Loucy (cell line): ENCODE data around the gene MYH9.

Source experiments
- H2AFZ ChIP-seq: fragments of 200-600 bp; sonication (generic); 2 replicates; pipeline ENCODE4 v1.6.0; 2016; ENCODE audit warnings: antibody characterized with exemption, mild to moderate bottlenecking, low read length, moderate library complexity
- H3F3A ChIP-seq: fragments of 200-600 bp; 2 replicates; pipeline ENCODE4 v1.6.0; 2016; ENCODE audit warnings: antibody characterized with exemption, low read depth, mild to moderate bottlenecking
- H3K27me3 ChIP-seq: fragments of 200-600 bp; sonication (generic); 2 replicates; pipeline ENCODE4 v1.6.1; 2014; ENCODE audit warnings: low read length, mild to moderate bottlenecking; ENCODE audit not compliant: insufficient read depth, poor library complexity, severe bottlenecking
- H3K36me3 ChIP-seq: fragments of 200-600 bp; sonication (generic); 2 replicates; pipeline ENCODE4 v1.6.1; 2016; ENCODE audit warnings: low read length; ENCODE audit not compliant: insufficient read depth
- H3K4me1 ChIP-seq: fragments of 200-600 bp; sonication (generic); 2 replicates; pipeline ENCODE4 v1.5.1; 2014; ENCODE audit warnings: low read length, mild to moderate bottlenecking; ENCODE audit not compliant: insufficient read depth, poor library complexity, severe bottlenecking
- H3K4me2 ChIP-seq: fragments of 200-600 bp; sonication (generic); 2 replicates; pipeline ENCODE4 v1.6.0; 2014; ENCODE audit warnings: antibody characterized with exemption, low read length, low read depth, mild to moderate bottlenecking; ENCODE audit not compliant: poor library complexity, severe bottlenecking
- H3K4me3 ChIP-seq: fragments of 200-600 bp; sonication (generic); 2 replicates; pipeline ENCODE4 v1.5.1; 2014; ENCODE audit warnings: low read length, mild to moderate bottlenecking, mixed read lengths; ENCODE audit not compliant: poor library complexity, severe bottlenecking
- H3K79me2 ChIP-seq: fragments of 200-600 bp; sonication (generic); 2 replicates; pipeline ENCODE4 v1.6.1; 2014; ENCODE audit warnings: low read length; ENCODE audit not compliant: insufficient read depth
- H3K9ac ChIP-seq: fragments of 200-600 bp; sonication (generic); 2 replicates; pipeline ENCODE4 v1.6.0; 2014; ENCODE audit warnings: mild to moderate bottlenecking, low read depth, low read length, moderate library complexity; ENCODE audit not compliant: poor library complexity, severe bottlenecking
- H3K9me2 ChIP-seq: fragments of 200-600 bp; sonication (generic); replicated peaks from 2 replicates; pipeline ENCODE4 v1.6.1; 2016; ENCODE audit warnings: low read depth, low read length, mixed read lengths
- H3K9me3 ChIP-seq: fragments of 200-600 bp; sonication (generic); 2 replicates; pipeline ENCODE4 v1.6.1; 2014; ENCODE audit warnings: mild to moderate bottlenecking, antibody characterized with exemption, low read length, low read depth; ENCODE audit not compliant: insufficient read depth
- H4K20me1 ChIP-seq: fragments of 200-600 bp; sonication (generic); 2 replicates; pipeline ENCODE4 v1.6.0; 2014; ENCODE audit warnings: antibody characterized with exemption, low read length, mild to moderate bottlenecking; ENCODE audit not compliant: insufficient read depth, poor library complexity, severe bottlenecking
- EZH2phosphoT487 ChIP-seq: fragments of 200-600 bp; IDR thresholded peaks from 2 replicates; pipeline ENCODE4 v1.6.1; 2018; ENCODE audit warnings: antibody characterized with exemption, mild to moderate bottlenecking, moderate library complexity, borderline replicate concordance
- TF ChIP-seq, protein P1 (sequence below): fragments of 200-600 bp; sonication (generic); conservative IDR thresholded peaks from 2 replicates; pipeline ENCODE4 v1.5.1; 2014; ENCODE audit warnings: mild to moderate bottlenecking, antibody characterized with exemption, low read length

The MYH9 gene

DNA sequence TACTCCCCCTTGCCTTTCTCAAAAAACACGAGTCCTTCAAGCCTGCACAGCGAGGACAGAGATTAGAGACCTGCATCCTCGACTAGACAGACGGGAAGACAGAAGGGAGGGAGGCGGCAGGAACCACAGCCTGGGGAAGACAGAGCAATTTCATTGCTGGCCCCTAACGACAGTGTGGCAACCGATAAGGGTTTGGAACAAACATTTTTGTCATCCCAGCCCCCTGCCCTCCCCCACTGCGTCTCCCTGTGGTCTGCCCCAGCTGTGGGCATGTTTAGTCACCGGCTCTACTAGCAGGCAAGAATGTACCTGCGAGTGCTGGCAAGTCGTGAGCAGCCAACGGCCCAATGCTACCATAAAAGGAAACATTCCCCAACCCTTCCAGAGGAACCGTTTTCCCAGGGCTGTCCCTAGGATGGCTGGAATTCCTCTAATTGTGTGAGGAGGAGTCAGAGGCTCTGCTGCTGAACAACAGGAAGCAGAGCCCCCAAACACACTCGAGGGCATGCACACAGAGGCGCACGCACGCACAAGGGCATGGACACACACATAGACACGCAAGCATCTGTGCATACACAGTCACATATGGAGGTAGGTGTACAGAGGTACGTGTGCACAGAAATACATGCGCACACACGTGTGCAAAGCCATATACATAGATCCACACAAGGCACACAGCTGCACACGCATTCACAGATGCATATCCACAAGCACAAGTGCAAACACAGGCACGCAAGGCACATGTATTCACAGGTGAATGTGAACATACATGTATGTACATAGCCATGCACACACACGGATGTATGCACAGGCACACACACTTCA is 58.3 kb downstream of the MYH9 start:
- Histone ChIP-seq H3K27me3 (no peaks in the 10 kb centered on the region), H2AFZ (no peak overlapping the region), H3K79me2 (peaks cover 96% of the 10 kb centered on the region), H3K9ac (peak overlapping the region; percentile 96), H3K4me3 (peak overlapping the region; percentile 74), H3F3A (peaks cover 27% of the 10 kb centered on the region), H3K36me3 (peaks cover 73% of the 10 kb centered on the region), H3K9me3 (no peaks in the 10 kb centered on the region), H3K4me1 (peaks cover 70% of the 10 kb centered on the region), H3K9me2 (no peaks in the 10 kb centered on the region), H4K20me1 (peaks cover 8% of the 10 kb centered on the region), H3K4me2 (peak overlapping the region; percentile 94)
- no peak for TF ChIP-seq EZH2phosphoT487
- TF ChIP-seq, protein P1, sequence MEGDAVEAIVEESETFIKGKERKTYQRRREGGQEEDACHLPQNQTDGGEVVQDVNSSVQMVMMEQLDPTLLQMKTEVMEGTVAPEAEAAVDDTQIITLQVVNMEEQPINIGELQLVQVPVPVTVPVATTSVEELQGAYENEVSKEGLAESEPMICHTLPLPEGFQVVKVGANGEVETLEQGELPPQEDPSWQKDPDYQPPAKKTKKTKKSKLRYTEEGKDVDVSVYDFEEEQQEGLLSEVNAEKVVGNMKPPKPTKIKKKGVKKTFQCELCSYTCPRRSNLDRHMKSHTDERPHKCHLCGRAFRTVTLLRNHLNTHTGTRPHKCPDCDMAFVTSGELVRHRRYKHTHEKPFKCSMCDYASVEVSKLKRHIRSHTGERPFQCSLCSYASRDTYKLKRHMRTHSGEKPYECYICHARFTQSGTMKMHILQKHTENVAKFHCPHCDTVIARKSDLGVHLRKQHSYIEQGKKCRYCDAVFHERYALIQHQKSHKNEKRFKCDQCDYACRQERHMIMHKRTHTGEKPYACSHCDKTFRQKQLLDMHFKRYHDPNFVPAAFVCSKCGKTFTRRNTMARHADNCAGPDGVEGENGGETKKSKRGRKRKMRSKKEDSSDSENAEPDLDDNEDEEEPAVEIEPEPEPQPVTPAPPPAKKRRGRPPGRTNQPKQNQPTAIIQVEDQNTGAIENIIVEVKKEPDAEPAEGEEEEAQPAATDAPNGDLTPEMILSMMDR = no peak

DNA sequence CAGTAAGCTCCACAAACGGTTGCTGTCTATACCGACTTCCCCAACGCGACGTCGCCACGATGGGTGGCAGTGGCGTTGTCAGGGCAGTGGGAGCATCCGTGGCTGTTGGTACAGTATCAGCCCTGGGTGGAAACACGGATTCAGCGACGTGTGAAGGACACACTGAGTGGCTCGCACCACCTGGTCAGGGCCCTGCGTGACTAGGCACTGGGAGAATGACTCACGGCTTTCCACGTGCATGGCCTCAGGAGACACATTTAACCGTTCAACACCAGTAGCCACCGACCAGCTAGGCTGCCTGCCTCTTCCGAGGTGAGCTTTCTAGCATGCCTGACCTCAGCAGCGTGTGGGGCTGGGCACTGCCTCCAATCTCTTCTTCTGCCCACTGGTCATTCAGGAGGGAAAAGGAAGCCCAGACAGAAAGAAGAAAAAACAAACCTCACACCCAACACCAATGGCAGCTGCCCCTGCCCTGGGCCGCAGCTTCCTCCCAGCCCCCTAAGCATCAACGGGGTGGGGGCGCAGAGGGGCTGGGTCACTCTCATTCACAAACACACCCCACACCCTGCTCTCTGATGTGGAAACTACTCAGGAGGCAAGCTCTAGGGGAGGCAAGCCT is 59.0 kb downstream of the MYH9 start:
- Histone ChIP-seq H3K9me3 (no peaks in the 10 kb centered on the region), H4K20me1 (peaks cover 8% of the 10 kb centered on the region), H3F3A (peaks cover 27% of the 10 kb centered on the region), H2AFZ (no peak overlapping the region), H3K4me3 (peak overlapping the region; percentile 74), H3K4me2 (peak overlapping the region; percentile 94), H3K36me3 (peaks cover 73% of the 10 kb centered on the region), H3K9ac (peak overlapping the region; percentile 96), H3K79me2 (peaks cover 96% of the 10 kb centered on the region), H3K27me3 (no peaks in the 10 kb centered on the region), H3K4me1 (peaks cover 64% of the 10 kb centered on the region), H3K9me2 (no peaks in the 10 kb centered on the region)
- TF ChIP-seq, protein P1 = no peak
- TF ChIP-seq EZH2phosphoT487 = no peak

DNA sequence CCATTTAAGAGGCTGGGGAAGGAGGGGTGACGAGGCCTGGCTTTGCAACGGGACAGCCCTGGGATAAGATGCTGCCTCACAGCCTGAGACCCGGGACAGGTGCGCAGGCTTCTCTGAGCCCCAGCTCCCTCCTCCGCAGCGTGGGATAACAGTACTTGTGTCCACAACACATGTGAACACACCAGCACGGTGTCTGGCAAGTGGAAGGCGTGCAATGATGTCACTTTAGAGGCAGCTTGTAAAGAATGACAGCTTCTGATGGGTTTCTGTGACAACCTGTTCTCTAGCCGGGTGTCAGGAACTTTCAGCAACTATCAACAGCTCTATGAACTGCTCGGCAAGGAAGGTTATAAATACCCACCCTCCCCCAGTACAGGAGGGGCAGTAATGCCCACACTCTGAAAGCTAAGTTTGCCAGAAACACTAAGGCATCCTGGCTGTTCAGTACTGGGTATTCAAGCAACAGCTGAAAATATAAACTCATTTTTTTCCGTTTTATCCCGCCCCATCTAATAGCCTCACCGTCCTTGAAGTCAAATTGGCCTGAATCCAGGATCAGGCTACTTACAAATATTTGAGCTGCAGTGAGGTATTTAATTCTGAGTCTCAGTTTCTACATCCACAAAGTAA is 59.7 kb downstream of the MYH9 start:
- Histone ChIP-seq H4K20me1 (peaks cover 8% of the 10 kb centered on the region), H3K79me2 (peaks cover 95% of the 10 kb centered on the region), H2AFZ (no peak overlapping the region), H3K9me2 (no peaks in the 10 kb centered on the region), H3K36me3 (peaks cover 73% of the 10 kb centered on the region), H3K4me2 (peak overlapping the region; percentile 94), H3K27me3 (no peaks in the 10 kb centered on the region), H3K4me3 (peak overlapping the region; percentile 74), H3F3A (peaks cover 27% of the 10 kb centered on the region), H3K9ac (peak overlapping the region; percentile 96), H3K9me3 (no peaks in the 10 kb centered on the region), H3K4me1 (peaks cover 57% of the 10 kb centered on the region)
- no peak for TF ChIP-seq EZH2phosphoT487
- TF ChIP-seq, protein P1 = no peak
